Liver (tissue), 9 donors: ENCODE data around the gene JPH4. TPM values are rescaled to one million over a fixed set of nuclear protein-coding genes. Genes with fewer than 3 reads are reported as not detected.

Source experiments
- DNase-seq: peaks from one replicate; pipeline ENCODE4 v3.0.0-alpha.2; 2017; ENCODE audit warnings: low spot score
- H3K27ac ChIP-seq, 2 donors: one replicate each; pipeline ENCODE4 v1.7.0; 2013; ENCODE audit warnings: inconsistent platforms in 2 of 2, low read length in 2 of 2, control low read depth in 1 of 2, low read depth in 1 of 2, mild to moderate bottlenecking in 1 of 2
- H3K27me3 ChIP-seq, 4 donors: one replicate each; pipeline versions ENCODE4 v1.6.1 to v1.7.0; 2013; ENCODE audit warnings: low read length in 3 of 4, inconsistent platforms in 1 of 4, mild to moderate bottlenecking in 1 of 4, moderate library complexity in 1 of 4; ENCODE audit not compliant: control insufficient read depth in 4 of 4, insufficient read depth in 4 of 4
- H3K36me3 ChIP-seq, 4 donors: one replicate each; pipeline versions ENCODE4 v1.6.1 to v1.7.0; 2013; ENCODE audit warnings: low read length in 3 of 4, mild to moderate bottlenecking in 3 of 4, low read depth in 1 of 4, moderate library complexity in 1 of 4; ENCODE audit not compliant: control insufficient read depth in 4 of 4, insufficient read depth in 3 of 4
- H3K4me1 ChIP-seq, 4 donors: one replicate each; pipeline versions ENCODE4 v1.6.1 to v1.7.0; 2013; ENCODE audit warnings: low read length in 3 of 4, mild to moderate bottlenecking in 3 of 4, moderate library complexity in 1 of 4; ENCODE audit not compliant: control insufficient read depth in 4 of 4, insufficient read depth in 4 of 4
- H3K4me3 ChIP-seq, 3 donors: one replicate each; pipeline versions ENCODE4 v1.6.1 to v1.7.0; 2013; ENCODE audit warnings: low read length in 3 of 3, control low read depth in 1 of 3, low read depth in 1 of 3, mild to moderate bottlenecking in 1 of 3
- H3K9ac ChIP-seq, 2 donors: one replicate each; pipeline ENCODE4 v1.7.0; 2013; ENCODE audit warnings: low read length in 2 of 2, mild to moderate bottlenecking in 2 of 2, moderate library complexity in 2 of 2, control low read depth in 1 of 2, low read depth in 1 of 2
- H3K9me3 ChIP-seq, 4 donors: one replicate each; pipeline versions ENCODE4 v1.6.1 to v1.7.0; 2013; ENCODE audit warnings: low read length in 3 of 4; ENCODE audit not compliant: control insufficient read depth in 4 of 4
- ATF3 ChIP-seq: IDR thresholded peaks from 2 replicates; pipeline ENCODE4 v1.6.1; 2016; ENCODE audit warnings: antibody characterized with exemption
- CTCF ChIP-seq: fragments of 150-350 bp; IDR thresholded peaks from 2 replicates; pipeline ENCODE4 v1.5.1; 2017; ENCODE audit warnings: improper control_type of control experiment, low read depth, low read length; ENCODE audit not compliant: missing input control
- EGR1 ChIP-seq, 2 donors: IDR thresholded peaks; 2 replicates each; pipeline ENCODE4 v1.6.1; 2016 to 2018; ENCODE audit warnings: antibody characterized with exemption in 2 of 2, low read depth in 2 of 2
- FOXA1 ChIP-seq: IDR thresholded peaks from 2 replicates; pipeline ENCODE4 v1.6.1; 2016; ENCODE audit warnings: antibody characterized with exemption
- FOXA2 ChIP-seq: IDR thresholded peaks from 2 replicates; pipeline ENCODE4 v1.6.1; 2016; ENCODE audit warnings: antibody characterized with exemption
- GABPA ChIP-seq, 2 donors: IDR thresholded peaks in 1 of 2; conservative IDR thresholded peaks in 1 of 2; 2 replicates each; pipeline ENCODE4 v1.6.1; 2016; ENCODE audit warnings: antibody characterized with exemption in 2 of 2, mild to moderate bottlenecking in 1 of 2, moderate library complexity in 1 of 2
- HNF4A ChIP-seq, 2 donors: conservative IDR thresholded peaks; 2 replicates each; pipeline ENCODE4 v1.6.1; 2016; ENCODE audit warnings: antibody characterized with exemption in 2 of 2, mild to moderate bottlenecking in 2 of 2
- HNF4G ChIP-seq: IDR thresholded peaks from 2 replicates; pipeline ENCODE4 v1.6.1; 2016; ENCODE audit warnings: antibody characterized with exemption
- JUND ChIP-seq, 2 donors: IDR thresholded peaks; 2 replicates each; pipeline ENCODE4 v1.6.1; 2016; ENCODE audit warnings: antibody characterized with exemption in 2 of 2
- MAX ChIP-seq: IDR thresholded peaks from 2 replicates; pipeline ENCODE4 v1.6.1; 2016; ENCODE audit warnings: antibody characterized with exemption
- NR2F2 ChIP-seq: IDR thresholded peaks from 2 replicates; pipeline ENCODE4 v1.6.1; 2016; ENCODE audit warnings: antibody characterized with exemption
- RAD21 ChIP-seq, 2 donors: IDR thresholded peaks; 2 replicates each; pipeline ENCODE4 v1.6.1; 2016; ENCODE audit warnings: antibody characterized with exemption in 2 of 2, mild to moderate bottlenecking in 2 of 2
- REST ChIP-seq: IDR thresholded peaks from 2 replicates; pipeline ENCODE4 v1.6.1; 2016; ENCODE audit warnings: antibody characterized with exemption, mild to moderate bottlenecking
- RXRA ChIP-seq, 2 donors: IDR thresholded peaks; 2 replicates each; pipeline ENCODE4 v1.6.1; 2017 to 2018; ENCODE audit warnings: antibody characterized with exemption in 2 of 2, mild to moderate bottlenecking in 1 of 2
- SP1 ChIP-seq: IDR thresholded peaks from 2 replicates; pipeline ENCODE4 v1.6.1; 2018; ENCODE audit warnings: antibody characterized with exemption, mild to moderate bottlenecking
- TAF1 ChIP-seq: conservative IDR thresholded peaks from 2 replicates; pipeline ENCODE4 v1.6.1; 2016; ENCODE audit warnings: antibody characterized with exemption, mild to moderate bottlenecking
- YY1 ChIP-seq: IDR thresholded peaks from 2 replicates; pipeline ENCODE4 v1.6.1; 2016; ENCODE audit warnings: antibody characterized with exemption, mild to moderate bottlenecking
- ZBTB33 ChIP-seq: IDR thresholded peaks from 2 replicates; pipeline ENCODE4 v1.6.1; 2016; ENCODE audit warnings: antibody characterized with exemption
- WGBS: extraction: QIAGEN DNeasy Blood & Tissue Kit; methylation state at CpG from one replicate; pipeline ENCODE4 v1.1.7; 2013; 5-methylcytosine and 5-hydroxymethylcytosine counted together
- polyA plus RNA-seq, 2 donors: library from polyadenylated mRNA; stranded (reverse) in 1 of 2; unstranded in 1 of 2; fragments of 200-250 nt in 1 of 2; fragments of >200 nt in 1 of 2; fragmentation: Nextera tagmentation in 1 of 2; extraction: Ambion mirVana in 1 of 2; gene quantifications; one replicate each; pipeline versions ENCODE4 v1.2.1 to v1.2.3, GENCODE V29; 2013 to 2015
- total RNA-seq, 2 donors: library from RNA; depleted of rRNA; stranded (reverse); fragments of >200 nt; gene quantifications; one replicate each; pipeline ENCODE4 v1.2.3, GENCODE V29; 2014
- donor health status: healthy.
- donor health status: healthy.
- donor health status: healthy.
- donor health status: healthy.
- donor health status: healthy.

JPH4 gene
- total and polyA plus RNA-seq, 4 donors = 0.07 to 0.24 (median 0.16) TPM

- H3K9me3 ChIP-seq = peaks cover 0 to 3% (median 0%) of the 10 kb centered on the region in 4 donors
- H3K9ac ChIP-seq = no peak overlapping the region
- no peak for DNase-seq
- peaks cover 0 to 17% (median 10%) of the 10 kb centered on the region in 4 donors for H3K4me1 ChIP-seq
- WGBS = 92% methylated on average over 4 of the region's 4 CpGs
- no peak for TF ChIP-seq MAX
- TF ChIP-seq RAD21 (IDR thresholded peaks at IDR 0.05) = no peak
- no peak for TF ChIP-seq SP1
- TF ChIP-seq JUND (IDR thresholded peaks at IDR 0.05) = no peak
- no peak for TF ChIP-seq GABPA (IDR thresholded peaks at IDR 0.05 in 1 of 2, conservative IDR thresholded peaks at IDR 0.05 in 1 of 2)
- no peak for TF ChIP-seq REST
- TF ChIP-seq HNF4G = no peak
- no peak for TF ChIP-seq NR2F2
- TF ChIP-seq FOXA1 = no peak
- TF ChIP-seq RXRA (IDR thresholded peaks at IDR 0.05) = no peak
- TF ChIP-seq FOXA2 = no peak
- TF ChIP-seq TAF1 = no peak
- no peak for TF ChIP-seq HNF4A (conservative IDR thresholded peaks at IDR 0.05)
- no peak for TF ChIP-seq ATF3
- no peak for TF ChIP-seq EGR1 (IDR thresholded peaks at IDR 0.05; ENCODE audit: low read depth in 2 of 2)
- TF ChIP-seq CTCF = no peak
- TF ChIP-seq ZBTB33 = no peak
- no peak for TF ChIP-seq YY1
- H3K27me3 ChIP-seq = no peaks in the 10 kb centered on the region
- H3K27ac ChIP-seq = no peak overlapping the region
- no peaks in the 10 kb centered on the region for H3K36me3 ChIP-seq
- H3K4me3 ChIP-seq = no peak overlapping the region
Observed at GRCh38 chr14:23622990-23623389, 44.4 kb upstream of the JPH4 start.
